CD4-positive, alpha-beta T cell (primary cell): ENCODE results near the gene DYNC1LI2. TPM values are rescaled to one million over a fixed set of nuclear protein-coding genes. Genes with fewer than 3 reads are reported as not detected.
A peak's percentile ranks its signal among the peaks of the same experiment; 100 is the strongest.

Experiments
- ATAC-seq: fragments of 200-7000 bp; cut with Tn5 transposase; one replicate; pipeline ENCODE4 v1.10.0; 2022; ENCODE audit warnings: mild to moderate bottlenecking; ENCODE audit not compliant: poor library complexity
- CTCF ChIA-PET: fragments of 350-600 bp; sonication (Branson Sonifier 250); formaldehyde crosslinking; loops from one replicate; lab custom pipeline; 2021; ENCODE audit warnings: antibody characterized with exemption, inconsistent platforms; lab: Charles Lee
- POLR2A ChIA-PET: fragments of 350-600 bp; sonication (Branson Sonifier 250); formaldehyde crosslinking; loops from one replicate; lab custom pipeline; 2021; ENCODE audit warnings: antibody characterized with exemption, inconsistent platforms; lab: Charles Lee
- DNase-seq, 14 experiments: peaks; one replicate each; pipeline ENCODE4 v3.0.0-alpha.2; 2013 to 2020; ENCODE audit warnings: mixed read lengths in 2 of 14
- H3K27ac ChIP-seq, 2 donors: one replicate each; pipeline versions ENCODE4 v1.5.1 to v1.7.0; 2013; ENCODE audit warnings: low read length in 2 of 2, low read depth in 1 of 2, mild to moderate bottlenecking in 1 of 2
- H3K27me3 ChIP-seq, 2 experiments: 1 replicate in 1 of 2; 2 replicates in 1 of 2; pipeline versions ENCODE4 v1.6.1 to v1.7.0; 2013; ENCODE audit warnings: low read length in 2 of 2, control low read depth in 1 of 2, mild to moderate bottlenecking in 1 of 2, moderate library complexity in 1 of 2; ENCODE audit not compliant: insufficient read depth in 2 of 2, control insufficient read depth in 1 of 2
- H3K36me3 ChIP-seq: one replicate; pipeline ENCODE4 v1.6.1; 2013; ENCODE audit warnings: low read length, control low read depth; ENCODE audit not compliant: insufficient read depth
- H3K4me1 ChIP-seq: one replicate; pipeline ENCODE4 v1.6.1; 2013; ENCODE audit warnings: low read length, control low read depth; ENCODE audit not compliant: insufficient read depth
- H3K4me3 ChIP-seq: one replicate; pipeline ENCODE4 v1.5.1; 2013; ENCODE audit warnings: mild to moderate bottlenecking, low read length, moderate library complexity
- H3K9me3 ChIP-seq, 2 experiments: 1 replicate in 1 of 2; 2 replicates in 1 of 2; pipeline versions ENCODE4 v1.6.1 to v1.7.0; 2013; ENCODE audit warnings: low read length in 2 of 2, mild to moderate bottlenecking in 2 of 2, control low read depth in 1 of 2, moderate library complexity in 1 of 2; ENCODE audit not compliant: control insufficient read depth in 1 of 2, insufficient read depth in 1 of 2
- H3K27ac Mint-ChIP-seq: one replicate; pipeline ENCODE4 v1.8.0; 2020; ENCODE audit warnings: mixed read lengths
- H3K27me3 Mint-ChIP-seq: one replicate; pipeline ENCODE4 v1.8.0; 2021; ENCODE audit warnings: mixed read lengths
- H3K36me3 Mint-ChIP-seq: one replicate; pipeline ENCODE4 v1.8.0; 2021; ENCODE audit warnings: low read depth, mixed read lengths
- H3K4me1 Mint-ChIP-seq: one replicate; pipeline ENCODE4 v1.8.0; 2021; ENCODE audit warnings: low read depth, mixed read lengths
- H3K4me3 Mint-ChIP-seq: one replicate; pipeline ENCODE4 v1.8.0; 2020; ENCODE audit warnings: mild to moderate bottlenecking, mixed read lengths
- H3K9me3 Mint-ChIP-seq: one replicate; pipeline ENCODE4 v1.8.0; 2020; ENCODE audit warnings: mixed read lengths
- intact Hi-C, 2 experiments: fragments of 100-400 bp; cut with DNase I in 1 of 2; cut with micrococcal nuclease in 1 of 2; formaldehyde crosslinking; loops; one replicate each; pipeline versions ENCODE4 v1.15.1 to v1.9.0; 2023 to 2025; cut with DNase I, micrococcal nuclease
- total RNA-seq, 174 experiments: library from RNA in 2 of 174; stranded (reverse) in 2 of 174; gene quantifications; one replicate each; pipeline ENCODE4 v1.2.3 and lab custom pipeline; 2021 to 2026
- TF ChIP-seq, protein P1 (sequence below): fragments of 200-600 bp; IDR thresholded peaks from one replicate; pipeline ENCODE4 v1.8.0; 2022; ENCODE audit warnings: antibody characterized with exemption, mild to moderate bottlenecking

The DYNC1LI2 gene
- total RNA-seq, 2 experiments from 2014 or later: 81.8 to 82.4 TPM

- H3K4me1 Mint-ChIP-seq: peaks cover 35% of the 10 kb centered on the region
- Histone ChIP-seq H3K36me3 (peaks cover 73% of the 10 kb centered on the region), H3K27ac (no peak overlapping the region), H3K4me3 (no peak overlapping the region), H3K4me1 (peaks cover 20% of the 10 kb centered on the region), H3K27me3 (no peaks in the 10 kb centered on the region), H3K9me3 (no peaks in the 10 kb centered on the region)
- DNase-seq: no peak
- no peak for ATAC-seq
- H3K4me3 Mint-ChIP-seq: no peak overlapping the region
- H3K9me3 Mint-ChIP-seq: no peaks in the 10 kb centered on the region
- CTCF ChIA-PET: interaction anchor here (0.7 to 3.3 kb wide), 3 partner anchors 15 to 91 kb away, joined by 6 to 18 read pairs (median 8); no protein-coding TSS in a partner anchor
- peaks cover 75% of the 10 kb centered on the region for H3K36me3 Mint-ChIP-seq
- no peak overlapping the region for H3K27ac Mint-ChIP-seq
- intact Hi-C loops: loop anchor here (2.0 to 5.0 kb wide), 3 partner anchors 90 to 335 kb away; no protein-coding TSS in a partner anchor
- no peaks in the 10 kb centered on the region for H3K27me3 Mint-ChIP-seq
- POLR2A ChIA-PET: no interaction called here
- TF ChIP-seq, protein P1, sequence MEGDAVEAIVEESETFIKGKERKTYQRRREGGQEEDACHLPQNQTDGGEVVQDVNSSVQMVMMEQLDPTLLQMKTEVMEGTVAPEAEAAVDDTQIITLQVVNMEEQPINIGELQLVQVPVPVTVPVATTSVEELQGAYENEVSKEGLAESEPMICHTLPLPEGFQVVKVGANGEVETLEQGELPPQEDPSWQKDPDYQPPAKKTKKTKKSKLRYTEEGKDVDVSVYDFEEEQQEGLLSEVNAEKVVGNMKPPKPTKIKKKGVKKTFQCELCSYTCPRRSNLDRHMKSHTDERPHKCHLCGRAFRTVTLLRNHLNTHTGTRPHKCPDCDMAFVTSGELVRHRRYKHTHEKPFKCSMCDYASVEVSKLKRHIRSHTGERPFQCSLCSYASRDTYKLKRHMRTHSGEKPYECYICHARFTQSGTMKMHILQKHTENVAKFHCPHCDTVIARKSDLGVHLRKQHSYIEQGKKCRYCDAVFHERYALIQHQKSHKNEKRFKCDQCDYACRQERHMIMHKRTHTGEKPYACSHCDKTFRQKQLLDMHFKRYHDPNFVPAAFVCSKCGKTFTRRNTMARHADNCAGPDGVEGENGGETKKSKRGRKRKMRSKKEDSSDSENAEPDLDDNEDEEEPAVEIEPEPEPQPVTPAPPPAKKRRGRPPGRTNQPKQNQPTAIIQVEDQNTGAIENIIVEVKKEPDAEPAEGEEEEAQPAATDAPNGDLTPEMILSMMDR: no peak
Measured at GRCh38 chr16:66741950-66742808, 9.2 kb downstream of the DYNC1LI2 start.

DNA sequence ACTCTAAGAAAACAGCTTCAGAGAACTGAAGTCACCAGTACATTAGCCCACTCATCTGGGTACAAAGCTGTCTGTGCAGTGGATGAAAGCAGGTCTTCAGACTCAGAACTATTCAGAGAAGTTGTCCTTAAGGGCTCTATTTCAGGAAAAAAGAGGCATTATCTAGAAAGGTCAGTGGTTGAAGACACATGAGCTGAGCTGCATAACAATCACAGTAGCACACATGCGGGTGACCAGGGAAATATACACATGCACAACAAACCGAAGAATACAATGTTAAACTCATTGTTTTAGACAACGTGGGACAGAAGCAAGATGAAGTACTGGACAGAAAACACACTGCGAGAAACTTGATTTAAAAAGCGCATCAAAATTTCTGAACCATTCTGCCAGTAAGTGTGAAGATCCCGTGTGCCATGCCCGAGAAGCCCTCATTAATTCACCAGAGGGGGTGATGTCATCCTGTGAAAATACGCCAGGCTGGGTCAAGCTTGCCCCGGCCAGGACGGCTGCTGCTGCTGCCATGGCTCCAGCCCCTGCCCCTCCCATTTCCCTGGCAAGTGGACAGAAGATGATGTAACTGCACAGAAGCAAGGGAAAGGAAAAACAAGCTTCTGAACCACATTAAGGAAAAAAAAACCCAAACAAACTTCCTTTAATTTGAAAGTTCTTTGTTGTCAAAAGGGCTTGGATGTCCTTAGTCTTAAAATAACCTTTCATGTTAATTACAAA, 10.1 kb downstream of the DYNC1LI2 start:
- ChIA-PET POLR2A (no interaction called here), CTCF (interaction anchor here (0.6 to 3.3 kb wide), 7 partner anchors 10 to 335 kb away, joined by 3 to 18 read pairs (median 6); partner anchors contain the start of gene DYNC1LI2)
- DNase-seq (peak in 1 of 14 experiments; percentile 19), ATAC-seq (no peak)
- H3K9me3 ChIP-seq: no peaks in the 10 kb centered on the region
- H3K9me3 Mint-ChIP-seq: no peaks in the 10 kb centered on the region
- peaks cover 29% of the 10 kb centered on the region for H3K4me1 Mint-ChIP-seq
- TF ChIP-seq, protein P1: no peak
- H3K4me1 ChIP-seq: peaks cover 17% of the 10 kb centered on the region
- no peak overlapping the region for H3K27ac Mint-ChIP-seq
- H3K4me3 Mint-ChIP-seq: no peak overlapping the region
- H3K36me3 Mint-ChIP-seq: peaks cover 73% of the 10 kb centered on the region
- H3K4me3 ChIP-seq: no peak overlapping the region
- no peak overlapping the region for H3K27ac ChIP-seq
- H3K27me3 Mint-ChIP-seq: no peaks in the 10 kb centered on the region
- peaks cover 76% of the 10 kb centered on the region for H3K36me3 ChIP-seq
- intact Hi-C loops: loop anchor here (2.0 to 5.0 kb wide), 3 partner anchors 89 to 335 kb away; no protein-coding TSS in a partner anchor
- H3K27me3 ChIP-seq: no peaks in the 10 kb centered on the region

DNA sequence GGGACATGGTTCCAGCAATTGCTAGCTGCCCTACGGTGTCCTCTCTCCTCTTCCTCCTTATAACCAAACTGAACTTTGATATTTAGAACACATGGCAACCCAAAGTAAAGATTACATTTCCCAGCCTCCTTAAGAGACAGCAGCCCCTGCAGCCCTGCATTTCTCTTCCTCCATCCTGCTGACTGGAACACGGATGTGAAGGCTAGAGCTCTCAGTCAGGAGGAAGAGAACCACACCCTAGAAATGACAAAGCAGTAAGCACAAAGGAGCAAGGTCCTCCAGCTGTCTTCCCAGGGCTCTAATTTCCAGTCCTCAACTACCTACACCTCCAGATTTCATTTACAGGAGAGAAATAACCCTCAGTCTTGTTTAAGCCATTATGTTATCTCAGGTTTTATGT, 10.9 kb downstream of the DYNC1LI2 start:
- Histone ChIP-seq H3K27me3 (no peaks in the 10 kb centered on the region), H3K36me3 (peaks cover 78% of the 10 kb centered on the region), H3K4me1 (peaks cover 17% of the 10 kb centered on the region), H3K9me3 (no peaks in the 10 kb centered on the region), H3K4me3 (no peak overlapping the region), H3K27ac (no peak overlapping the region)
- Mint-ChIP-seq H3K4me1 (peaks cover 24% of the 10 kb centered on the region), H3K27ac (no peak overlapping the region), H3K27me3 (no peaks in the 10 kb centered on the region), H3K36me3 (peaks cover 76% of the 10 kb centered on the region), H3K9me3 (no peaks in the 10 kb centered on the region), H3K4me3 (no peak overlapping the region)
- DNase-seq (no peak), ATAC-seq (no peak)
- intact Hi-C loops: loop anchor here (1.0 to 5.0 kb wide), 5 partner anchors 12 to 334 kb away; no protein-coding TSS in a partner anchor
- TF ChIP-seq, protein P1: no peak
- ChIA-PET POLR2A (no interaction called here), CTCF (interaction anchor here (0.7 to 3.3 kb wide), 6 partner anchors 11 to 334 kb away, joined by 3 to 18 read pairs (median 6); partner anchors contain the start of gene DYNC1LI2)
